GM19372 (cell line): Measurements from ENCODE around the gene ADARB2.

Experiments
- ATAC-seq: cut with Tn5 transposase; IDR thresholded peaks from one replicate; pipeline ENCODE4 v1.9.1; 2021; ENCODE audit warnings: mild to moderate bottlenecking, low read depth, moderate library complexity; ENCODE audit not compliant: unreplicated experiment

The ADARB2 gene

DNA sequence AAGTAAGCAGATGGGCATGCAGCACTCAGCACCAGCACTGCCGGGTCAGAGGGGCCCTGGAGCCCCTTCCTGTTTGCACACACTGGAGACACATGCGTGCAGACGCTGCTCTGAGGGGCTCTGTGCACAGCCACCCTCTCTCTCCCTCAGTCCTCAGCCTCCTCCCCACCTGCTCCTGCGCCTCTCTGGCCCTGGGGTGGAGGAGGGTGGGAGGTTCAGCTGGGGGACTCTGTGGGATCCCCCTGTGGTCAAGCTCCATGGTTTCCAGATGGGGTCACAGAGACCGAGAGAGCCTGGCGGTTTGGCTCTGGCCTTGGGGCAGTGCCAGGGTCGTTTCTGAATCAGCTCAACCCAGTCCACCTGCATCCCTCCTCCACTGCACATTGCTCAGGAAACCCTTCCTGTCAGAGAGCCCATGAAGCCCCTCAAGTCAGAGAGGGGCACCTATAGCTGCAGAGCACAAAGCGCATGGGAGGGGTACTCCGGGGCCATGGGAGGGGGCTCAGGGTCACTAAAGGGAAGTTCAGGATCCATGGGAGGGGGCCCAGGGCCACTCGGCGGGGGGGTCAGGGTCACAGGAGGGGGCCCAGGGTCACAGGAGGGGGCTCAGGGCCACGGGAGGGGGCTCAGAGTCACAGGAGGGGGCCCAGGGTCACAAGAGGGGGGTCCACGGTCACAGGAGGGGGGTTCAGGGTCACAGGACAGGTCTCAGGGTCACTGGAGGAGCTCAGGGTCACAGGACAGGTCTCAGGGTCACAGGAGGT lies 161.7 kb downstream of the ADARB2 start:
- no peak for ATAC-seq

DNA sequence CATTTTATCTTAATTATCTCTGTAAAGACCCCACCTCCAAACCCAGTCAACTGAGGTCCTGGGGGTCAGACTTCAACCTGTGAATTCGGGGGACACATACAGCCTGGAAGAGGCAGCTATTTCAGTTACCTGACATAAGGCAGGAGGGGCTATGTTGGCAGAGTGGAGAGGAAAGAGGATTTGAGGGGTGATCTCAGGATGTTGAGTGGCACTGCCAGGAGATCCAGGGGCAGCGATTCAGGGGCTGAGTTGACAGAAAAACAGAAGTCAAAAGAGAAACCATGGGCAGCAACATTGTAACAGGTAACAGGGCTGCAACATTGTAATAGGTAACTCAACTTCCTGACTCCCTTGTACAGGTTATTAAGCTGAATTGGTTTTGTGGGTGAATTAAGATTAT lies 162.6 kb downstream of the ADARB2 start:
- no peak for ATAC-seq

DNA sequence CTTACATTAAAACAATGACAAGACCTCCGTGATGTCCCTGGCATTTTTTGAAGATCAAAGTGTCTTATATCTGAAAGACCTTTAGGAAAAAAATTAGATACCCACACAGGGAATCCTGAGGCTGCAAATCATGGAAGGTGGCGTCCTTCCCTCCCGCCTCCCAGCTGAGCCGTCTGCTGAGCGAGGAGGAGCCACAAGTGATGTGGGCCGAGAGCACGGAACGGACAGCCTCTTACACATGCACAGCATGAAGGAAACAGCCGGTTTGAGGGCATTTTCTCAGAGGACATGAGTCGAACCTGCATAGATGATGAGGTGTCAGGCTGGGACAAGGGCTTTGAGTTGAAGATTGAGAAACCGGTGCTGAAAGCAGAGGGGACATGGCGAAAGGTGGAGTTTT lies 163.3 kb downstream of the ADARB2 start:
- ATAC-seq, result no peak

DNA sequence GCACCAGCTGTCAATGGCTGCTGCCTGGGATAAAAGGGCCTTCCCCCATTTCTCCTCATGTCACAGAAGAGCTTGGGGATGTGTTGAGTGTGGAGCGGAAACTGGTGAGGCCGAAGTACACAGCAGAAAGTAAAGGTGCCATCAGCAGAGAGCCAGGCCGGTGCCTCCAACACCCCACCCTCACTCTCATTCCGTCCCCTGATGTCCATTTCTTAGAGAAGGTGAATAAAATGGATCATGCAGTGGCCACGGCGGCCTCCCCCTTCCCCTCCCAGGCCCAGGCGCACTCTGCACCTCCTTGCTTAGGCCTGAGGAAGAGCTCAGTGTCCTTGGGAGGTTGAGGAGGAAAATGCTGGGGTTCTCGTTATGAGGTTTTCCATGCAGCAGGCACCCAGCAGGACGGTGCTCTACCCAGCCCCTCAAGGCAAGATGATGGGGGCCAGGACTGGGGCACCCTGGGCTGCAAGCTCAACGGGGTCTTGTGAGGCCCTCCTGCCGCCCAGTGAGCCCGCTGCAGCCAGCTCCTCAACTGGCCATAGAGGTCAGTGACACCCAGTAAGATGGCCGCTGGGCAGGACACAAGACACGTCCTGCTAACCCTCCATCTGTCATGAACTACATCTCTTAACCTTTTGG lies 163.9 kb downstream of the ADARB2 start:
- no peak for ATAC-seq

DNA sequence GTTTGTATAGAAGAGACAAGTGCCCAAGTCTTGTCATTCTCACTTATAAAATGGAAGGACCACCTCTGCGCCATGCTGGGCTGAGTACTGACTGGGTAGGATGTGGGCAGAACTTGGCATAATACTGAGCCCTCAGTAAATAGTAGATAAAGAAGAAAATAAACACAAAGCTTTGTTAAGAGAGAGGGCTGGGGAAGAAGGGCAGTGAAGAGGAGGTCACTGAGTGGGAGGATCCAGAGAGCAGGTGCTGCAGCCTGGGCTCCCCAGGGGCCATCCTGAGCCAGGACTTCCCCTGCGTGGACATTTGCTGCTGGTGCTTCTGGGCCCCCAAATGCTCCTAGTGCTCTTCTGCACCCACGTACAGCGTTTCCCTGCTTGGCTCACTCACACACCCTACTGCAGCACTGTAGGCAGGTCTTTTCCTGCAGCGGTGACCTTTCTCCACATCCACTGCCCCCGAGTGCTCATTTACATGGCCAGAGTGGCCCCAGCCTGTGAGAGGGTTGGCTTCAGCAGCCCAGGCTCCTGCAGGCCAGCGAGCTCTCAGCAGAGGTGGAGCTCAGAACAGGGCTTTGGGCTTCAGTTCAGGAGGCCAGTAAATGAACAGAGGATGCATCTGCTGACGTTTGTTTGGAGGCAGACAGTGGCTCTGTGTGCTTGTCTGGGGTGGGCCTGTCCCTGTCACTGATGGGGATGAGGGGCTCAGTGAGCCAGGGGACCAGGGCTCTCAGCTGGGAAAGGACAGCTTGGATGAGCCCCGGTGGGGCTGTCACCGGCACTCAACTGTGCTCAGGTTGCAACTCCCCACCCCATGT lies 164.6 kb downstream of the ADARB2 start:
- no peak for ATAC-seq

DNA sequence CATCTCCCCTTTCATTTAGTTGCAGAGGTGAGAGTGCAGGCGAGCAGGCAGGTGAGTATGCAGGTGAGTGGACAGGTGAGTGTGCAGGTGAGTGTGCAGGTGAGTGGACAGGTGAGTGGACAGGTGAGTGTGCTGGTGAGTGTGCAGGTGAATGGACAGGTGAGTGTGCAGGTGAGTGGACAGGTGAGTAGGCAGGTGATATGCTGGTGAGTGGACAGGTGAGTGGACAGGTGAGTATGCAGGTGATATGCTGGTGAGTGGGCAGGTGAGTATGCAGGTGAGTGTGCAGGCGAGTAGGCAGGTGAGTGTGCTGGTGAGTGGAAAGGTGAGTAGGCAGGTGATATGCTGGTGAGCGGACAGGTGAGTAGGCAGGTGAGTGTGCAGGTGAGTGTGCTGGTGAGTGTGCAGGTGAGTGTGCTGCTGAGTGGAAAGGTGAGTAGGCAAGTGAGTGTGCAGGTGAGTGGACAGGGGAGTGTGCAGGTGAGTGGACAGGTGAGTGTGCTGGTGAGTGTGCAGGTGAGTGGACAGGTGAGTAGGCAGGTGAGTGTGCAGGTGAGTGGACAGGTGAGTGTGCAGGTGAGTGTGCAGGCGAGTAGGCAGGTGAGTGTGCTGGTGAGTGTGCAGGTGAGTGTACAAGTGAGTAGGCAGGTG lies 165.6 kb downstream of the ADARB2 start:
- ATAC-seq, result no peak

DNA sequence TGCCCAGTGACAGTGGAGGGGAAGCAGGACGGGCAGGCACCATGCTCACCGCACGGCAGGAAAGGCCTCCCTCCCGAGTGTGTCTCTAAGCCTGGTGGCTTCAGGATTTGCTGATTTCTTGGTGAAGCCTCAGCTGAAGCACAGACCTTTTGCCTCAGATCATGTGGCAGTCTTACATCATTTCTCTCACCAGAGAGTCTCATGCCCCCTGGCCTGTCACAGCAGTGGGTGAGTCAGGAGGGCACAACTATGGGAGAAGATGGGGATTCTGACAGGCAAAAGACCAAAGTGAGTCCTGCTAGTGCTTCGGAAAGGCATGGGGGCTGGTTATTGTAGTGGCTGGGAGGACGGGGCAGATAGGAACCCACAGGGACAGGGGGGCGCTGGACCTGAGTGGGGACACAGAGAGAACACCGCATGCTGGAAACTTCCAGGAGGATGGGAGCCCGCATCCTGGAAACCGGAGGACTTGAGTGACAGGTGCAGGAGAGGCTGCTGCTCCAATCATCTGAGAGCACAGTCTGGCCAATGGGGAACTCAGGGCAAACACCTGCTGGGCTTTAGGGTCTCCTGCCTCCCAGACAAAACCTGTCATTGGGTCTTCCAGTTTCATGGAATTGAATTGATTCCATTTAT lies 166.8 kb downstream of the ADARB2 start:
- no peak for ATAC-seq

DNA sequence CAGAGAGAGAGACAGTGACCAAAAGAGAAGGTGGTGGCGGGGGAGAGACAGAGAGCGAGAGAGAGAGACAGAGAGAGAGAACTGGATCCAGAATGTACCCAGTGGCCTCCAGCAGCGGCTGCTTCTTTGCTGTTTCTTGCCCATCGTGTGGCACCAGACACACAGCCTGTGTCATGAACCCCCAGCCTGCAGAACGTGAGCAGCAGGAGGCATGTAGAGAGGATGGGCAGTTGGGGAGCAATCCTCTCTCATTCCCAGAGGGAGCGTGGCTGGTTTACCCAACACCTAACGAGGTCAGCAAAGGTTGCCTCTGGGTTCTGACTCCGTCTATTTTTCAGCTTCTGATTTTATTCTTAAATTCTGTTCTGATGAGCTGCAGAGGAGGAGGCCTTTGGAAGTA lies 168.1 kb downstream of the ADARB2 start:
- no peak for ATAC-seq

DNA sequence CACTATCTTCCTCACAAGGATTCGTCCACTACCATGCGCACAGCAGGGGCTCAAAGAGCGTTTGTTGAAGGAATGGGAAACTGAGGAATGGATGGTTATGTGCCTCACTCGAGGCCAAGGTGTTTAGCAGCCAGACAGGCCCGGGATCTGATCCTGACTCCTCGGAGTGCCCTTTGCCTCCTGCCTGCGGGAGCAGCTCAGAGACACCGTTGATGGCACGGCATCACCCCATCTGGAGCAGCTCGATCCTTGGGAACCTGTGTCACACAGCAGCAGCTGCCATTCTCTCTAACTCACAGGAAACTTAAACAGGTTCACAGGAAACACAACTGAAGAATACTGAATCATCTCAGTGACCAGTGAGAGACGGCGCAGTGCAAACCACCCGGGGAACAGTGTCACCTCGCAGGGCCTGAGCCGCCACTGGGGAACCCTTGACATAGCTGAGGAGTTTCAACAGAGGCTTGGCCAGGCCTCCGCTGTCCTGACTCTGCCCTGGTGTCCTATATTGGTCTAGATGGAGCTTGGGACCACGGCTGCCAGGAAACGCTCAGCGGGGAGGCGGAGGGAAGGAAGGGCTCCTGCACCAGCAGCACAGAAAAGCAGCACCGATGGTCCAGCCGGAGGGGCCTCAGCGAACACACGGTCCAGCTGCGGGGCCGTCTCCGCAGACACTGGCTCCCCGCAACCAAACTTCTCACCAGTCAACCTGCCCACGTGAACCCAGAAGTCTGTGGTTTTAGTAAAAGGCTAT lies 169.4 kb downstream of the ADARB2 start:
- no peak for ATAC-seq

DNA sequence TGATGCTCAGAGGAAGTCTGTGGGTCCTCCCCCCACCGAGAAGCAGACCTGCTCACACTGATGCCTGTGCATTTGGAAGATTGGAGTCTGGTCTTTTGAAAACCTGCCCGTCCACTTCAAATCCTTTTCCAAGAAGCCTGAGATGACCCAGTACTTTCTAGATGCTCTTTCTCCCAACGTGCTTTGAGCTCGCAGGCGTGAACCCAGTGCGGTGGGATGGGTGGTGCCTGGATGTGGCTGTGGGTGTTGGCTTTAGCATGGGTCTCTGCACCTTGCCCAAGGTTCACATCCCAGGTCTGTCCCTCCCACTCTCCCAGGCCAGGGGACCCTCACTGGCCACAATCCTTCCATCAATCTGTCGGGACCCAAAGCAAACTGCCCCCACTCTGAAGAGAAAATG lies 170.2 kb downstream of the ADARB2 start:
- no peak for ATAC-seq

DNA sequence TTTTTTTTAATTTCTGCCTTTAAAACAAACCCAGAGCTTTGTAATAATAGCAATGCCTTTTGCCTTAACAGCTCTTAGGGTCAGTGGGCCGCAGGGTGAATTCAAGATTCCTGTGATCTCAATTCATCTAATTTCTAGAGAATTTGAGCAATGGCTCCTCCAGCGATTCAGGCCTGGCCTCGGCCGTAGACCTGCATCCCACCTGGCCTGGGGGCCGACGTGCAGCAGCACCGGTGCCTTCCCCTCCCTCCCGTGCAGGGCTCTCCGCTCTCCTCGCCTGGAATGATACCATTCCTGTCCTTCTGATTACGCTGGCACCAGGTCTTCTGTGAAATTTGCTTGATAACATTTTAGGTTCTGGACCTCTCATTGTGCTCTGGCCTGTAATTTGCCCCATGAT lies 172.5 kb downstream of the ADARB2 start:
- no peak for ATAC-seq

DNA sequence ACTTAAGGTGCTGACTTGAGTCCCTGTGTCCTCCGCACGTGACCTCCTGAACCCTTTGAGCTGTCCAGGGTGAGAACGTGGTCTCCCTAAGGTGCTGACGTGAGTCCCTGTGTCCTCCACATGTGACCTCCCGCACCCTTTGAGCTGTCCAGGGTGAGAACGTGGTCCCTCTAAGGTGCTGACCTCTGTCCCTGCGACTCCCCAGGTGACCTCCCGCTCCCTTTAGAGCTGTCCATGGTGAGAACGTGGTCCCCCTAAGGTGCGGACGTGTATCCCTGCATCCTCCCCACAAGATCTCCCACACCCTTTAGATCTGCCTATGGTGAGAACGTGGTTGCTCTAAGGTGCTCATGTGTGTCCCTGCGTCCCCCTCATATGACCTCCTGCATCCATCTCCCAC lies 174.3 kb downstream of the ADARB2 start:
- ATAC-seq, result no peak

DNA sequence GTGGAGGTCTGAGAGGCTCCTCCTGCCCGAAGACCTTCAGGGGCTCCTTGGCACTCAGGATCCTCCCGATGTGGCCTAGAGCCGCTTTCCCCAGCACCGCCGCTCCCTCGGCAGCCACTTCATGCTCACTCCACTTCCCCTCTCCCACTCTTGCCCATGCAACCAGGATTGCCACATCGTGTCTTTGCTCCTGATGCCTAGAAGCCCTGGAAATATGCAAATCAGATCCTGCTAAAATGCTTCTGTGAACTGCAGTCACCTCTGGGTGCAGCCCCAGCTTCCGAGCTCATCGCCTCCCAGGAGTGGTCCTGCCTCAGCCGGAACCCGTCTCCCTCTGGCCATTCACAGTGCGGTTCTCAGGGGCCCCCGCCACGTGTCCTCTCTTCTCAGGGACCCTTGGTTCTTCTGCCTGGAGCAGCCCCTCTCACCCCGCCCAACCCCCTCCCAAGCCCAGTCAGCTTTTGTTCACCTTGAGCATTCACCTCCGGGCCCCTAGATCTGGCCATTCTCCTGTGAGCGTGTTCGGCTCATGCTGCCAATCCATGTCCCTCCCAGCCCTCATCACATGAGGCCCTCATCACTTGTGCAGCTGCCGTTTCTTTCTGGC lies 175.5 kb downstream of the ADARB2 start:
- no peak for ATAC-seq

DNA sequence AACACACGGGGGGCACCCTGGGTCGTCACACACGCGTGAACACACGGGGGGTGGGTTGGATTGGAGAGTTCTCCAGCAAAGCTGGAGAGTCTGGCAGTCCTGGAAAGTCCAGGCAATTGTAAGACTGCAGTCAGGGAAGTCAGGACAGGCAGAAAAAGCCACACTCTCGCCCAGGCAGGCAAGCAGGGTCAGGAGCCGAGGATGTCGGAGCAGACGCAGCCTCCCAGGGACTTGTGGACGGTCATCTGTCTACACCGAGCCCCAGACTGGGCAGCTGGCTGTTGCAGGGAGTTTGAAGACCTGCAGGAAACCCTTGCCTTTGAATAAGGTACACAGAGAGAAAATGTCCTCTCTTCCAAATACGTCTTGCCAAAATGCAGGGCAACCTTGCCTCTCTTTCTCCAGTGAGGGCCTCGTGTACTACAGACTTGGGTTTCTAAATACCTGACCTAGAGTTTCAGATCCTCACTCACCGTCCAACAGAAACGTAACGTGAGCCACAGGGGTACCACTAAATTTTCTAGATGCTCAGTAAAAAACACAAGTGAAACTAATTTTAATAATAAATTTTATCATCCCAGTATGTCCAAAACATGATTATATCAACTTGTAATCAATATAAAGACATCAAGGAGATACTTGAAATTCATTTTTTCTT lies 176.7 kb downstream of the ADARB2 start:
- no peak for ATAC-seq

DNA sequence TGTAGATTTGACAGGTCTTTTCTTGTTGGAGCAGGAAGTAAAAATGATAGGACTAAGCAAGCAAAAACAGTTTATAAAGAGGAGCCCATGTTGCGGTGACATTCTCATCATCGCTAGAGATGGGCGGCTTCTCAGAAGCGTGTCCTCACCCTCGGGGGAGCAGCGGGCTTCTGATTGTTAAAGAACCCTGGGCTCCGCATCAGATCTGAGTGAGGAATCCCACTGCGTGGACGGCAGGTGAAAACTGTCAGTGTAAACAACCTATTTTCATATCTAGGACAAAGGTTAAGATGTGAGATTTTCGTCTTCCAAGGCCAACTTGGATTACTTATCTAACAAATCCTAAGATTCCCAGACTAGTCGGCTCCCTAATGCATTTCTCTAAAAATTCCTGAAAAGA lies 177.6 kb downstream of the ADARB2 start:
- no peak for ATAC-seq

DNA sequence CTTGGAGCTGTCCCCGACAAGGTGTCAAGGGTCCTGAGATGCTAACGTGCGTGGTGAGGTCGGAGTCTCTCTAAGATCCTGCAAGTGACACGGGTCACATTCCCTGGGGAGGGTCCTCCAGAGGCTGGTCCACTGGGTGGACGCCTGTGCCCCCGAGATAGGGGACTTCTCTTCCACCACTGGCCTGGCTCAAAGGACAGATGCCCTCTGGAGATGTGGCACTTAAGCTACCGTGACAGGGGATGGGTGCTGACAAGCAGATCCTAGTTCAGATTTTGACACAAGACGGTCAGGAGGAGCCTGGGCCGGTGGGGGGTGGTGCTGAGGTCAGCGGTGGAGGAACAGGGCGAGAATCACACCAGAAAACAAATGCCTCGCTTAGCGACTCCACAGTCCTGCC lies 178.0 kb downstream of the ADARB2 start:
- ATAC-seq, result no peak

DNA sequence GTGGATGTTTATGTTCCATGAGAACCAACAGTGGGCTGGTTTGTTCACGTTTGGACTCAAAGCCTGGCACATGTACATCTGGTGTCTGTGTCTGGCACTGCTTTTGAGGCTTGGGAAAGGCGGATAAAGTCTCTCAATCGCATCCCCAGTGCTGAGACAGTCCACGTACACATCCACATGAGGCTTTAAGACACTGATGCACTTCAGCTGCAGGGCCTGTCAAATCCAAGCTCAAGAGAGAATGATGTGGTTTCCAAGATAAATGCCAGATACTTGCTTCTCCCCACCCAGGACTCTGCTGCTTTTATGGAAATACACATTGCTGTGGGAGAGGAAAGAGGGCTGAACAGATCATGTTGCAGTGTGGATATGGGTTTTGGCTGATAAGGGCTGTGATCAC lies 178.4 kb downstream of the ADARB2 start:
- ATAC-seq, result no peak

DNA sequence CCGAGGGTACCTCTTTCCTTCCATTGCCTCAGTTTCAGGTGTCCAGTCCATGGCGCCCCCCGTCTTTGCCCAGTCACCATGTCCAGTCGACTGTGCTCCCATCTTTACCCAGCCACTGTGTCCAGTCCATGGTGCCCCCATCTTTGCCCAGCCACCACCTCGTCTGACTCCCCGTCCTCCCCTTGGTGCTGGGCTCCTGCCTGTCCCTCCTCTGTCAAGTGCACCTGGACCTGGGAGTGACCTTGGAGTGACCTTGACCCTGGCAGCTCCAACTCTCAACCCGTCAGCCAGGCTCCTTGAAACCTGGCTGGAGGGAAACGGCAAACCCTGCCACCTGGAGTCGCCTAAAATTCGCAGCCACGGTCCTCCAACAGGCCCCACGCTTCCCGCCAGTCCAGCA lies 180.2 kb downstream of the ADARB2 start:
- no peak for ATAC-seq

DNA sequence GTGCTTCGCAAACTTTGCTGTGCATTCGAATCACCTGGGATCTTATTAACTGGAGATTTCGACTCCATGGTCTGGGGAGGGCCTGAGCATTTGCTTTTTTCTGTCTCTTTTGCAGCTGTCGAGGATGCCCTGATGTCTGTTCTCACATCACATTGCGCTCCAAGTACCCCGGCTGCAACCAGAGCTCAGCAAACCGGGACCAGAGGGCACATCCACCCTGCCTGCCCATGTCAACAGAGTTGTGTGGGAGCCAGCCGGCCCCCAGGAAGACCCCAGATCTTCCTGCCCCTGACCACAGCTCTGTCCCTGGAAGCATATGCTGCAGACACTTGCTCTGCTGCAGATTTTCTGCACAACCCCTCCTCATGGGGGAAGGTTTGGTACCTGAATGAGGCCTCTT lies 180.8 kb downstream of the ADARB2 start:
- no peak for ATAC-seq
